Measurements from ENCODE around the gene ZFHX3.

DNA sequence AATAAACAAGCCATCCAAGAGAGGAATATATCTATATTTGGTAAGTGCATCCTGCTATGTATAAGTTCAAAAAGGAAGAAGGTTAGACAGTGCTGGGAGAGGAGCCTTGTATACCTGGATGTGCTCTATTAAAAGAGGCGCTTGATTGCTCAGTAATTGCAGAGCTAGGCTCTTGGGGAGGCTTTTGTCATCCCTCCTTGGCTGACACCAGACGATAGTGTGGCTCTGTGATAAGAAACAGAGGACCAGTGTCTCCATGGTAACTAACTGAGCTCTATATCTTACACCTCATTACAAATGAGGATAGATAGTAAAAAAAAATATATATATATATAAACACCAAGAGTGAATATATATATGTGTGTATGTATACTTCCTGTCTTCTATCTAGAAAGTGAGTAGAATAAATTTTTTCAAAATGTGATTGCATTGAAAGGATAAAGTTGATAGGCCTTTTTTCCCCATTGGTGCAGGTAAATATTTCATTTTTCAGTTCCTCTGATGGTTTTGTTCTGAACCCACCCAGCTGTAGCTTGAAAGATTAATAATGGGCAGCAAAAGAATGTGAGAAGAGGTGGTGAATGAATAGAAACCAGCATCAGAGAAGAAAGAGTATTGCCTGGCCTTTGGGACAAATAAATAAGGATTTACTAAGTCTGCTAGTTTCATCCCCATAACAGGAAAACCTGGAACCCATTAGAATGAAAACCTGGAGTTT lies 303.7 kb downstream of the ZFHX3 start:
- TF ChIP-seq EZH2 (IDR thresholded peaks at IDR 0.05; ENCODE audit: insufficient read depth, poor library complexity, severe bottlenecking) (no peak), EZH2phosphoT487 (IDR thresholded peaks at IDR 0.05; ENCODE audit: insufficient read depth, low read depth) (no peak)

All from GM23248 (cell line).